HCT116 (cell line): ENCODE data around the gene NECAB2. TPM values are rescaled to one million over a fixed set of nuclear protein-coding genes. Genes with fewer than 3 reads are reported as not detected.

ENCODE experiments used
- ATAC-seq: fragments of 200-7000 bp; cut with Tn5 transposase; 2 replicates; pipeline ENCODE4 v1.9.1; 2020; ENCODE audit warnings: mild to moderate bottlenecking, moderate library complexity
- BruUV-seq: library from RNA; stranded (reverse); fragments of 400-500 nt; replicated peaks from 2 replicates; lab custom pipeline; 2021; lab: Mats Ljungman, UMichigan
- CTCF ChIA-PET: fragments of 300-600 bp; sonication (Branson Sonifier 250); formaldehyde crosslinking; loops from one replicate; lab custom pipeline; 2021; ENCODE audit warnings: antibody characterized with exemption; lab: Charles Lee
- POLR2A ChIA-PET: fragments of 300-600, 350-600 bp; sonication (Branson Sonifier 250); formaldehyde crosslinking; loops from one replicate; lab custom pipeline; 2021; ENCODE audit warnings: antibody characterized with exemption; lab: Charles Lee
- RAD21 ChIA-PET, 2 experiments: fragments of 300-600 bp; sonication (Branson Sonifier 250); formaldehyde crosslinking; loops; one replicate each; lab custom pipeline; 2023; ENCODE audit warnings: low total read pairs in 2 of 2; ENCODE audit not compliant: uncharacterized antibody in 2 of 2, unreplicated experiment in 2 of 2, low non-redundant PET in 1 of 2; lab: Charles Lee
- DNase-seq: peaks from one replicate; pipeline ENCODE4 v3.0.0-alpha.2; 2010; ENCODE audit warnings: low read depth, low spot score
- H2AFZ ChIP-seq: fragments of 200-600 bp; shearing (Covaris generic), sonication (generic); 2 replicates; pipeline ENCODE4 v1.6.1; 2017; ENCODE audit warnings: low read depth, mixed run types, mixed read lengths, antibody characterized with exemption, low read length; ENCODE audit not compliant: poor library complexity, severe bottlenecking
- H3K27ac ChIP-seq: 2 replicates; pipeline ENCODE4 v1.5.1; 2012; ENCODE audit warnings: low read depth, low read length
- H3K27me3 ChIP-seq: fragments of 200-600 bp; sonication (generic); 2 replicates; pipeline ENCODE4 v1.6.1; 2016; ENCODE audit warnings: mixed run types, low read length, mixed read lengths; ENCODE audit not compliant: insufficient read depth
- H3K36me3 ChIP-seq, 2 experiments: fragments of 200-500 bp in 1 of 2; fragments of 200-600 bp in 1 of 2; sonication (Bioruptor generic) in 1 of 2; sonication (generic) in 1 of 2; 2 replicates each; pipeline versions ENCODE4 v1.5.1 to v1.6.1; 2014 to 2016; ENCODE audit warnings: low read length in 2 of 2, inconsistent platforms in 1 of 2, mixed read lengths in 1 of 2, mixed run types in 1 of 2; ENCODE audit not compliant: insufficient read depth in 2 of 2, control insufficient read depth in 1 of 2
- H3K4me1 ChIP-seq, 2 experiments: fragments of 200-600 bp in 1 of 2; sonication (generic) in 1 of 2; 2 replicates each; pipeline versions ENCODE4 v1.5.1 to v1.6.1; 2012 to 2017; ENCODE audit warnings: low read length in 2 of 2, inconsistent platforms in 1 of 2, mild to moderate bottlenecking in 1 of 2, mixed read lengths in 1 of 2, mixed run types in 1 of 2, moderate library complexity in 1 of 2; ENCODE audit not compliant: insufficient read depth in 2 of 2, control insufficient read depth in 1 of 2
- H3K4me2 ChIP-seq: fragments of 200-600 bp; sonication (generic); 2 replicates; pipeline ENCODE4 v1.6.1; 2017; ENCODE audit warnings: mixed run types, low read length, mixed read lengths
- H3K4me3 ChIP-seq, 2 experiments: fragments of 200-600 bp in 1 of 2; sonication (generic) in 1 of 2; replicated peaks in 1 of 2; 2 replicates each; pipeline ENCODE4 v1.5.1; 2011 to 2016; ENCODE audit warnings: low read length in 2 of 2, control low read depth in 1 of 2, low read depth in 1 of 2, mild to moderate bottlenecking in 1 of 2, mixed read lengths in 1 of 2, mixed run types in 1 of 2
- H3K79me2 ChIP-seq: fragments of 200-600 bp; sonication (generic); 2 replicates; pipeline ENCODE4 v1.6.1; 2017; ENCODE audit warnings: mild to moderate bottlenecking, mixed run types, low read length, moderate library complexity, mixed read lengths; ENCODE audit not compliant: insufficient read depth
- H3K9ac ChIP-seq: fragments of 200-600 bp; sonication (generic); 2 replicates; pipeline ENCODE4 v1.6.1; 2016; ENCODE audit warnings: low read length, mixed read lengths
- H3K9me2 ChIP-seq: fragments of 200-600 bp; sonication (generic), shearing (Covaris generic); 2 replicates; pipeline ENCODE4 v1.6.1; 2017; ENCODE audit warnings: mixed run types, mild to moderate bottlenecking, moderate library complexity; ENCODE audit not compliant: insufficient read depth
- H3K9me3 ChIP-seq, 2 experiments: fragments of 200-500 bp in 1 of 2; fragments of 200-600 bp in 1 of 2; sonication (Bioruptor generic) in 1 of 2; sonication (generic) in 1 of 2; 2 replicates each; pipeline ENCODE4 v1.6.1; 2014 to 2017; ENCODE audit warnings: low read length in 2 of 2, mixed read lengths in 2 of 2, inconsistent platforms in 1 of 2, low read depth in 1 of 2, mild to moderate bottlenecking in 1 of 2, mixed run types in 1 of 2, moderate library complexity in 1 of 2; ENCODE audit not compliant: control insufficient read depth in 1 of 2, insufficient read depth in 1 of 2
- H4K20me1 ChIP-seq: fragments of 200-600 bp; sonication (generic), shearing (Covaris generic); 2 replicates; pipeline ENCODE4 v1.6.1; 2017; ENCODE audit warnings: mixed run types, mild to moderate bottlenecking, moderate library complexity; ENCODE audit not compliant: insufficient read depth
- EGR1 ChIP-seq: IDR thresholded peaks from 2 replicates; pipeline ENCODE4 v1.6.1; 2012; ENCODE audit warnings: low read depth
- ELF1 ChIP-seq: IDR thresholded peaks from 2 replicates; pipeline ENCODE4 v1.6.1; 2012; ENCODE audit warnings: low read depth, borderline replicate concordance
- POLR2AphosphoS5 ChIP-seq: IDR thresholded peaks from 2 replicates; pipeline ENCODE4 v1.6.1; 2011; ENCODE audit warnings: mild to moderate bottlenecking, low read depth, low read length, moderate library complexity
- RAD21 ChIP-seq: IDR thresholded peaks from 2 replicates; pipeline ENCODE4 v1.6.1; 2012; ENCODE audit warnings: low read depth, mild to moderate bottlenecking
- SIN3A ChIP-seq: IDR thresholded peaks from 2 replicates; pipeline ENCODE4 v1.6.1; 2012; ENCODE audit warnings: low read depth
- SRF ChIP-seq: IDR thresholded peaks from 2 replicates; pipeline ENCODE4 v1.6.1; 2012; ENCODE audit warnings: low read depth
- ZFX ChIP-seq: fragments of 450-650 bp; IDR thresholded peaks from 2 replicates; pipeline ENCODE4 v1.6.1; 2017
- intact Hi-C: fragments of 100-400 bp; cut with micrococcal nuclease; formaldehyde crosslinking; loops from 2 replicates; pipeline ENCODE4 v1.10.0; 2022
- total RNA-seq: library from RNA; stranded (reverse); gene quantifications from one replicate; pipeline ENCODE4 v1.2.1, GENCODE V29; 2021; ENCODE audit not compliant: unreplicated experiment
- TF ChIP-seq, protein P1 (sequence below), 3 experiments: fragments of 200-600 bp in 1 of 3; sonication (generic) in 1 of 3; IDR thresholded peaks in 2 of 3; conservative IDR thresholded peaks in 1 of 3; 2 replicates each; pipeline ENCODE4 v1.5.1; 2012 to 2017; ENCODE audit warnings: low read depth in 2 of 3, low read length in 2 of 3, antibody characterized with exemption in 1 of 3, borderline replicate concordance in 1 of 3, control low read depth in 1 of 3, mild to moderate bottlenecking in 1 of 3, mixed read lengths in 1 of 3, mixed run types in 1 of 3, moderate library complexity in 1 of 3; ENCODE audit not compliant: insufficient read depth in 1 of 3
- TF ChIP-seq, protein P2 (sequence below): IDR thresholded peaks from 2 replicates; pipeline ENCODE4 v1.6.1; 2012
- TF ChIP-seq, protein P3 (sequence below): IDR thresholded peaks from 2 replicates; pipeline ENCODE4 v1.6.1; 2012
- TF ChIP-seq, protein P4 (sequence below): IDR thresholded peaks from 2 replicates; pipeline ENCODE4 v1.6.1; 2012; ENCODE audit warnings: low read depth
- TF ChIP-seq, protein P5 (sequence below): IDR thresholded peaks from 2 replicates; pipeline ENCODE4 v1.6.1; 2011; ENCODE audit warnings: mild to moderate bottlenecking, low read length, moderate library complexity; ENCODE audit not compliant: insufficient replicate concordance; ENCODE audit errors: extremely low read depth

Gene NECAB2
- total RNA-seq, 1 experiment from 2014 or later, result 0.61 TPM

DNA sequence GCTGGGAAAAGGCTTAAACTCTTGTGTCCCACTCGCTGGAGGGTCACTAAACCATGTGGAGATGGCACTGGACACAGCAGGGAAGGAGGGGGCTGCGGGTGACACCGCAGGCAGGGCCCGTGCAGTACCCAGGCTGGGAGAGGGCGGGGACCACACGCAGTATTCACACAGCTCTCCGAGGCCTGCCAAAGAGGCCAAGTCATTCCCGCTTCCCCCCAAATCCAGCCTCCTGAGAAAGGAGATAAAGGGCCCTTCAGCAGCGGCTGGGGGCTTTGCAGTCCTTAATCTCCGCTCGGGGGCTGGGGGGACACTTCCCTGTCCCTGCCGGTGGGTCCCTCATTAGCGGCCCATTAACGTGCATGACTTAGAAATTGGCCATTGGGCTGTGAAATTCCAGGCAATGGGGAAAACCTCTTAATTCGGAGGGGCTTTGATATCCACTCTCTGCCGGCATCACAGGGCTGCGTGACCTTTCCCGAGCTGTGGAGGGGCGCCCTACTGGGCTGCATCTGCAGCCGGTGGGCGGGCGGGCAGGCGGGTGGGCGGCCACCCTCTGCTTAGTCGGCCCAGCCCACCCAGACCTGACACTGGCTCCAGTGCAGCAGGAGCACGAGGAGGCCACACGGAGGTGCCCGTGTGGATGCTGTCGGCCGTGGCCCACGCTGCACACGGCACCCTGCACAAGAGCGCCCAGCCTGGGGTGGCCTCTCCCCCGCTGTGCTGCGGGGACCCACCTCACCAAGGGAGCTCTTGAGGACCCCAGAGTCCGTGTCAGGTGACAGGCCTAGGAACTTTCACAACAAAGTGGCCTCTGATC lies 77.2 kb downstream of the NECAB2 start:
- H3K4me3 ChIP-seq, result no peak overlapping the region
- DNase-seq (no peak), ATAC-seq (no peak)
- no peak overlapping the region for H3K9ac ChIP-seq
- no peak overlapping the region for H3K4me2 ChIP-seq
- no peaks in the 10 kb centered on the region; the same call in 1 of the 2 replicates for H3K27me3 ChIP-seq
- ChIA-PET RAD21 (interaction anchor here in 1 of 2 experiments (0.6 kb wide), 1 partner anchor 76 kb away, joined by 3 read pairs; no protein-coding TSS in a partner anchor), CTCF (interaction anchor here (1.3 to 1.6 kb wide), 4 partner anchors 31 to 92 kb away, joined by 3 to 10 read pairs (median 7); partner anchors contain the start of gene OSGIN1), POLR2A (no interaction called here)
- TF ChIP-seq, protein P1, sequence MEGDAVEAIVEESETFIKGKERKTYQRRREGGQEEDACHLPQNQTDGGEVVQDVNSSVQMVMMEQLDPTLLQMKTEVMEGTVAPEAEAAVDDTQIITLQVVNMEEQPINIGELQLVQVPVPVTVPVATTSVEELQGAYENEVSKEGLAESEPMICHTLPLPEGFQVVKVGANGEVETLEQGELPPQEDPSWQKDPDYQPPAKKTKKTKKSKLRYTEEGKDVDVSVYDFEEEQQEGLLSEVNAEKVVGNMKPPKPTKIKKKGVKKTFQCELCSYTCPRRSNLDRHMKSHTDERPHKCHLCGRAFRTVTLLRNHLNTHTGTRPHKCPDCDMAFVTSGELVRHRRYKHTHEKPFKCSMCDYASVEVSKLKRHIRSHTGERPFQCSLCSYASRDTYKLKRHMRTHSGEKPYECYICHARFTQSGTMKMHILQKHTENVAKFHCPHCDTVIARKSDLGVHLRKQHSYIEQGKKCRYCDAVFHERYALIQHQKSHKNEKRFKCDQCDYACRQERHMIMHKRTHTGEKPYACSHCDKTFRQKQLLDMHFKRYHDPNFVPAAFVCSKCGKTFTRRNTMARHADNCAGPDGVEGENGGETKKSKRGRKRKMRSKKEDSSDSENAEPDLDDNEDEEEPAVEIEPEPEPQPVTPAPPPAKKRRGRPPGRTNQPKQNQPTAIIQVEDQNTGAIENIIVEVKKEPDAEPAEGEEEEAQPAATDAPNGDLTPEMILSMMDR (IDR thresholded peaks at IDR 0.05 in 2 of 3, conservative IDR thresholded peaks at IDR 0.05 in 1 of 3; ENCODE audit: borderline replicate concordance in 1 of 3, insufficient read depth in 1 of 3, low read depth in 2 of 3, low read length in 2 of 3), result no peak
- TF ChIP-seq, protein P2, sequence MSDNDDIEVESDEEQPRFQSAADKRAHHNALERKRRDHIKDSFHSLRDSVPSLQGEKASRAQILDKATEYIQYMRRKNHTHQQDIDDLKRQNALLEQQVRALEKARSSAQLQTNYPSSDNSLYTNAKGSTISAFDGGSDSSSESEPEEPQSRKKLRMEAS, result no peak
- TF ChIP-seq, protein P3, sequence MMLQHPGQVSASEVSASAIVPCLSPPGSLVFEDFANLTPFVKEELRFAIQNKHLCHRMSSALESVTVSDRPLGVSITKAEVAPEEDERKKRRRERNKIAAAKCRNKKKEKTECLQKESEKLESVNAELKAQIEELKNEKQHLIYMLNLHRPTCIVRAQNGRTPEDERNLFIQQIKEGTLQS, result no peak
- no peak for TF ChIP-seq SIN3A
- TF ChIP-seq POLR2AphosphoS5, result no peak
- TF ChIP-seq RAD21, result no peak
- TF ChIP-seq, protein P4, sequence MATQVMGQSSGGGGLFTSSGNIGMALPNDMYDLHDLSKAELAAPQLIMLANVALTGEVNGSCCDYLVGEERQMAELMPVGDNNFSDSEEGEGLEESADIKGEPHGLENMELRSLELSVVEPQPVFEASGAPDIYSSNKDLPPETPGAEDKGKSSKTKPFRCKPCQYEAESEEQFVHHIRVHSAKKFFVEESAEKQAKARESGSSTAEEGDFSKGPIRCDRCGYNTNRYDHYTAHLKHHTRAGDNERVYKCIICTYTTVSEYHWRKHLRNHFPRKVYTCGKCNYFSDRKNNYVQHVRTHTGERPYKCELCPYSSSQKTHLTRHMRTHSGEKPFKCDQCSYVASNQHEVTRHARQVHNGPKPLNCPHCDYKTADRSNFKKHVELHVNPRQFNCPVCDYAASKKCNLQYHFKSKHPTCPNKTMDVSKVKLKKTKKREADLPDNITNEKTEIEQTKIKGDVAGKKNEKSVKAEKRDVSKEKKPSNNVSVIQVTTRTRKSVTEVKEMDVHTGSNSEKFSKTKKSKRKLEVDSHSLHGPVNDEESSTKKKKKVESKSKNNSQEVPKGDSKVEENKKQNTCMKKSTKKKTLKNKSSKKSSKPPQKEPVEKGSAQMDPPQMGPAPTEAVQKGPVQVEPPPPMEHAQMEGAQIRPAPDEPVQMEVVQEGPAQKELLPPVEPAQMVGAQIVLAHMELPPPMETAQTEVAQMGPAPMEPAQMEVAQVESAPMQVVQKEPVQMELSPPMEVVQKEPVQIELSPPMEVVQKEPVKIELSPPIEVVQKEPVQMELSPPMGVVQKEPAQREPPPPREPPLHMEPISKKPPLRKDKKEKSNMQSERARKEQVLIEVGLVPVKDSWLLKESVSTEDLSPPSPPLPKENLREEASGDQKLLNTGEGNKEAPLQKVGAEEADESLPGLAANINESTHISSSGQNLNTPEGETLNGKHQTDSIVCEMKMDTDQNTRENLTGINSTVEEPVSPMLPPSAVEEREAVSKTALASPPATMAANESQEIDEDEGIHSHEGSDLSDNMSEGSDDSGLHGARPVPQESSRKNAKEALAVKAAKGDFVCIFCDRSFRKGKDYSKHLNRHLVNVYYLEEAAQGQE, result no peak
- TF ChIP-seq ELF1, result no peak
- TF ChIP-seq ZFX, result no peak
- TF ChIP-seq SRF, result no peak
- TF ChIP-seq, protein P5, sequence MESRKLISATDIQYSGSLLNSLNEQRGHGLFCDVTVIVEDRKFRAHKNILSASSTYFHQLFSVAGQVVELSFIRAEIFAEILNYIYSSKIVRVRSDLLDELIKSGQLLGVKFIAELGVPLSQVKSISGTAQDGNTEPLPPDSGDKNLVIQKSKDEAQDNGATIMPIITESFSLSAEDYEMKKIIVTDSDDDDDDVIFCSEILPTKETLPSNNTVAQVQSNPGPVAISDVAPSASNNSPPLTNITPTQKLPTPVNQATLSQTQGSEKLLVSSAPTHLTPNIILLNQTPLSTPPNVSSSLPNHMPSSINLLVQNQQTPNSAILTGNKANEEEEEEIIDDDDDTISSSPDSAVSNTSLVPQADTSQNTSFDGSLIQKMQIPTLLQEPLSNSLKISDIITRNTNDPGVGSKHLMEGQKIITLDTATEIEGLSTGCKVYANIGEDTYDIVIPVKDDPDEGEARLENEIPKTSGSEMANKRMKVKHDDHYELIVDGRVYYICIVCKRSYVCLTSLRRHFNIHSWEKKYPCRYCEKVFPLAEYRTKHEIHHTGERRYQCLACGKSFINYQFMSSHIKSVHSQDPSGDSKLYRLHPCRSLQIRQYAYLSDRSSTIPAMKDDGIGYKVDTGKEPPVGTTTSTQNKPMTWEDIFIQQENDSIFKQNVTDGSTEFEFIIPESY, result no peak
- TF ChIP-seq EGR1, result no peak
- no TSS peak for BruUV-seq
- H3K9me2 ChIP-seq, result no peaks in the 10 kb centered on the region
- intact Hi-C loops, result loop anchor here (2.0 kb wide), 1 partner anchor 88 kb away; no protein-coding TSS in a partner anchor
- no peaks in the 10 kb centered on the region for H3K79me2 ChIP-seq
- H4K20me1 ChIP-seq, result no peaks in the 10 kb centered on the region
- H3K4me1 ChIP-seq, result peaks cover 2 to 5% of the 10 kb centered on the region in 2 experiments; a peak in 1 of 4 replicates
- no peak overlapping the region for H3K27ac ChIP-seq
- H3K9me3 ChIP-seq, result no peaks in the 10 kb centered on the region
- H3K36me3 ChIP-seq, result no peaks in the 10 kb centered on the region
- H2AFZ ChIP-seq, result no peak overlapping the region
